Ectodermal cell (in vitro differentiated cells): Measurements from ENCODE around the gene WDFY4.

Experiments
- H3K27ac ChIP-seq: 2 replicates; pipeline ENCODE4 v1.7.0; 2013; ENCODE audit warnings: mild to moderate bottlenecking, low read depth, low read length; ENCODE audit not compliant: insufficient read depth, poor library complexity, severe bottlenecking
- H3K27me3 ChIP-seq: 2 replicates; pipeline ENCODE4 v1.7.0; 2013; ENCODE audit warnings: mild to moderate bottlenecking, low read length; ENCODE audit not compliant: insufficient read depth, control insufficient read depth, poor library complexity, severe bottlenecking
- H3K36me3 ChIP-seq: one replicate; pipeline ENCODE4 v1.7.0; 2013; ENCODE audit warnings: low read length; ENCODE audit not compliant: control insufficient read depth, insufficient read depth
- H3K4me1 ChIP-seq: one replicate; pipeline ENCODE4 v1.7.0; 2013; ENCODE audit warnings: low read length; ENCODE audit not compliant: control insufficient read depth, insufficient read depth
- H3K4me3 ChIP-seq: 2 replicates; pipeline ENCODE4 v1.7.0; 2013; ENCODE audit warnings: low read depth, low read length, control low read depth; ENCODE audit not compliant: insufficient read depth
- H3K9me3 ChIP-seq: 2 replicates; pipeline ENCODE4 v1.7.0; 2013; ENCODE audit warnings: mild to moderate bottlenecking, low read length, moderate library complexity; ENCODE audit not compliant: control insufficient read depth
- WGBS, 2 experiments: methylation state at CpG; one replicate each; pipeline ENCODE4 v1.1.7; 2013; ENCODE audit warnings: missing lambda C conversion rate in 2 of 2; 5-methylcytosine and 5-hydroxymethylcytosine counted together

WDFY4 gene

DNA sequence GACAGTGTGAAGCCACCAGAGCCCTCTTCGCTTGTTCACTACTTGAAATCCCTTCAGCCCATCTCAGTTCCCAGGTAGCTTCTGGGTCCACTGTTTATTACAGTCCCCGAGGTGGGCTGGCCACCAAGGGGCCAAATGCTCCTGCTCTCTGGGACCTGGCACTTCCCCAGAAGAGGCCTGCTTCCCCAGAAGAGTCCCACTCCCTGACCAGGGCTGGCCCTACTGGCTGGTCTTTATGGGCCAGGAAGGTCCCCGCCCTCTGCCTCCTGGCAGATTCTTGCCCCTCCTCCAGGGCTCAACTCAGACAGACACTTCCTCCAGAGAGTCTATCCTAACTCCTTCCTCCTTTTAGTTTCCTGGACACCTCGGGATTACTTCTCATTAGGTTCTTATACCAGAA lies 325.6 kb downstream of the WDFY4 start:
- Histone ChIP-seq H3K36me3 (no peaks in the 10 kb centered on the region), H3K4me3 (no peak overlapping the region), H3K27me3 (no peaks in the 10 kb centered on the region), H3K27ac (no peak overlapping the region), H3K4me1 (peaks cover 5% of the 10 kb centered on the region), H3K9me3 (no peaks in the 10 kb centered on the region)
- 69 to 89% methylated on average over 3 to 4 of the region's 4 CpGs for WGBS, 2 experiments

DNA sequence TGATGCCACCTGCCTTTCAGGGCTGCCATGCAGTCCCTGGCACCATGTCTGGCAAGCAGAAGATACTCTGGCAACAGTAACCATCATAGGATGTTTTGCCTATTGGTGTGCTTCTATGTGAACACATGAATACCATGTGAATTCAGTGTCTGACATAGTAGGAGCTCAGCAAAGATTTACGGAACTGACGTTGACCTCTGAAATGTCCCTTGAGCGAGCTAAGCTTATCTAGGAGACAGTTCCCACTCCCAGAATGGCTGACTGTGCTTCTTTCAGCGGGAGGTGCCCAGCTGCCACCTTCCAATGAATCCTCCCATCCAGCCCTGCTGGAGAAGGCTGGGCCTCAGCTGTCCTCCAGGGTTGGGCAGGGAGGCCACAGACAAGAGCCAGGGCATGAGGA lies 326.2 kb downstream of the WDFY4 start:
- no peaks in the 10 kb centered on the region for H3K9me3 ChIP-seq
- H3K27ac ChIP-seq = no peak overlapping the region
- H3K4me3 ChIP-seq = no peak overlapping the region
- H3K4me1 ChIP-seq = peaks cover 5% of the 10 kb centered on the region
- WGBS, 2 experiments = 44 to 47% methylated on average over 4 of the region's 4 CpGs
- H3K36me3 ChIP-seq = no peaks in the 10 kb centered on the region
- H3K27me3 ChIP-seq = no peaks in the 10 kb centered on the region

- Histone ChIP-seq H3K27me3 (no peaks in the 10 kb centered on the region), H3K9me3 (no peaks in the 10 kb centered on the region), H3K36me3 (no peaks in the 10 kb centered on the region), H3K4me1 (peaks cover 5% of the 10 kb centered on the region), H3K27ac (no peak overlapping the region), H3K4me3 (no peak overlapping the region)
- WGBS, 2 experiments = 93 to 94% methylated on average over 11 of the region's 11 CpGs
These were observed 327.1 kb downstream of the WDFY4 start for GRCh38 chr10:49011756-49012155.

- H3K4me1 ChIP-seq = peaks cover 5% of the 10 kb centered on the region
- 84 to 85% methylated on average over 4 of the region's 4 CpGs for WGBS, 2 experiments
- no peaks in the 10 kb centered on the region for H3K9me3 ChIP-seq
- no peaks in the 10 kb centered on the region for H3K36me3 ChIP-seq
- H3K4me3 ChIP-seq = no peak overlapping the region
- H3K27me3 ChIP-seq = no peaks in the 10 kb centered on the region
- H3K27ac ChIP-seq = no peak overlapping the region
These were observed 327.9 kb downstream of the WDFY4 start for GRCh38 chr10:49012603-49013002.

GRCh38 chr10:49015700-49016099 lies 331.0 kb downstream of the WDFY4 start:
- no peak overlapping the region for H3K27ac ChIP-seq
- no peak overlapping the region for H3K4me3 ChIP-seq
- H3K27me3 ChIP-seq = no peaks in the 10 kb centered on the region
- 90 to 97% methylated on average over 4 of the region's 4 CpGs for WGBS, 2 experiments
- H3K9me3 ChIP-seq = no peaks in the 10 kb centered on the region
- H3K4me1 ChIP-seq = peaks cover 5% of the 10 kb centered on the region
- no peaks in the 10 kb centered on the region for H3K36me3 ChIP-seq

DNA sequence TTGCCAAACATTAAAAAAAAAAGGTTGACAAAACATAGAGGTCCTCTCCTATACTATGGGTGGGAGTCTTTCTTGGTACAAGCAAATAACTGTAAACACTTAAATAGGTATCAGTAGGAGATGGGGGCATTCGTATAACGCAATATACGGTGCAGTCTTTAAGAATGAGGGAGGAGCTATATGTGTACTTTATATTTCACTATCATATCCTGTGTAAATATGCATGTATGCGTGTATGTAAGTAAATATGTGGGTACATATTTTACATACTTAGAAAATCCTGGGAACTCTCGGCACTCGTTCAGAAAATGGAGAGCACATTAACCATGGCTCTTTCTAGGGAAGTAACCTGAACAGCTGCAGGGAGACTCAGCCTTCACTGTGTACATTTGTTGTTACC lies 337.0 kb downstream of the WDFY4 start:
- no peaks in the 10 kb centered on the region for H3K4me1 ChIP-seq

GRCh38 chr10:49023071-49023470 lies 338.4 kb downstream of the WDFY4 start:
- Histone ChIP-seq H3K4me3 (no peak overlapping the region), H3K9me3 (no peaks in the 10 kb centered on the region), H3K4me1 (no peaks in the 10 kb centered on the region), H3K27ac (no peak overlapping the region), H3K27me3 (no peaks in the 10 kb centered on the region), H3K36me3 (no peaks in the 10 kb centered on the region)
- WGBS, 2 experiments = 80 to 98% methylated on average over 1 to 2 of the region's 2 CpGs

More for the DNA sequence above, 337.0 kb downstream of the WDFY4 start:
- no peak overlapping the region for H3K4me3 ChIP-seq
- no peaks in the 10 kb centered on the region for H3K27me3 ChIP-seq
- H3K36me3 ChIP-seq = no peaks in the 10 kb centered on the region
- WGBS, 2 experiments = 99 to 100% methylated on average over 2 to 6 of the region's 6 CpGs
- H3K27ac ChIP-seq = no peak overlapping the region
- no peaks in the 10 kb centered on the region for H3K9me3 ChIP-seq

DNA sequence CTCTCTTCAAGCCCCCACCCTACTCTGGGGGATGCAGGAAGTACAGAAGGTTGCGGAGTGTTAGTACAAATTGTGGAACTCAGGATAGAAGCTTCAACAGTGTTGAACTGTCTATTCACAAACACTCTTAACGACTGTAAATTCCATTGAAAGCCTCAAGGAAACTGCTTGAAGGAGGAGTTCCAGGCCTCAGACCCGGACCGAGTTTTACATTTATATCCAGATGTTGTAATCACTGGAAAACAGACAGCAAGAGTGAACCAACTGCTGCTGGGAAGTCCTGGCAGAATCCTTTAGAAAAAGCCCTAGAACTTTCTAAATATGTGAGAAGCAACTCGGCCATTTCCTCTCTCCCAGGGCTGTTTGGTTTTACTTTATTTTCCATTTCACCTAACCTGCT lies 339.1 kb downstream of the WDFY4 start:
- no peak overlapping the region for H3K27ac ChIP-seq

GRCh38 chr10:49024484-49024883 lies 339.8 kb downstream of the WDFY4 start:
- Histone ChIP-seq H3K4me1 (no peaks in the 10 kb centered on the region), H3K9me3 (no peaks in the 10 kb centered on the region), H3K27ac (no peak overlapping the region), H3K27me3 (no peaks in the 10 kb centered on the region), H3K4me3 (no peak overlapping the region), H3K36me3 (no peaks in the 10 kb centered on the region)
- WGBS, 2 experiments = 96 to 99% methylated on average over 3 of the region's 3 CpGs

More for the DNA sequence above, 339.1 kb downstream of the WDFY4 start:
- WGBS, 2 experiments = 82 to 87% methylated on average over 4 to 5 of the region's 5 CpGs
- H3K4me3 ChIP-seq = no peak overlapping the region
- H3K36me3 ChIP-seq = no peaks in the 10 kb centered on the region
- no peaks in the 10 kb centered on the region for H3K9me3 ChIP-seq
- H3K4me1 ChIP-seq = no peaks in the 10 kb centered on the region
- no peaks in the 10 kb centered on the region for H3K27me3 ChIP-seq

GRCh38 chr10:49025347-49025983 lies 340.8 kb downstream of the WDFY4 start:
- Histone ChIP-seq H3K4me3 (no peak overlapping the region), H3K27me3 (no peaks in the 10 kb centered on the region), H3K36me3 (no peaks in the 10 kb centered on the region), H3K27ac (no peak overlapping the region), H3K9me3 (no peaks in the 10 kb centered on the region), H3K4me1 (no peaks in the 10 kb centered on the region)
- 91 to 94% methylated on average over 7 of the region's 7 CpGs for WGBS, 2 experiments

GRCh38 chr10:49028639-49029038 lies 344.0 kb downstream of the WDFY4 start:
- Histone ChIP-seq H3K9me3 (no peaks in the 10 kb centered on the region), H3K36me3 (no peaks in the 10 kb centered on the region), H3K4me3 (no peak overlapping the region), H3K27me3 (no peaks in the 10 kb centered on the region), H3K4me1 (no peaks in the 10 kb centered on the region), H3K27ac (no peak overlapping the region)
- 93 to 94% methylated on average over 2 of the region's 2 CpGs for WGBS, 2 experiments
